Liver (tissue), 9 donors: ENCODE measurements around the gene LRRFIP1. TPM values are rescaled to one million over a fixed set of nuclear protein-coding genes. Genes with fewer than 3 reads are reported as not detected.

Experiments used
- DNase-seq: peaks from one replicate; pipeline ENCODE4 v3.0.0-alpha.2; 2017; ENCODE audit warnings: low spot score
- H3K27ac ChIP-seq, 2 donors: one replicate each; pipeline ENCODE4 v1.7.0; 2013; ENCODE audit warnings: inconsistent platforms in 2 of 2, low read length in 2 of 2, control low read depth in 1 of 2, low read depth in 1 of 2, mild to moderate bottlenecking in 1 of 2
- H3K27me3 ChIP-seq, 4 donors: one replicate each; pipeline versions ENCODE4 v1.6.1 to v1.7.0; 2013; ENCODE audit warnings: low read length in 3 of 4, inconsistent platforms in 1 of 4, mild to moderate bottlenecking in 1 of 4, moderate library complexity in 1 of 4; ENCODE audit not compliant: control insufficient read depth in 4 of 4, insufficient read depth in 4 of 4
- H3K36me3 ChIP-seq, 4 donors: one replicate each; pipeline versions ENCODE4 v1.6.1 to v1.7.0; 2013; ENCODE audit warnings: low read length in 3 of 4, mild to moderate bottlenecking in 3 of 4, low read depth in 1 of 4, moderate library complexity in 1 of 4; ENCODE audit not compliant: control insufficient read depth in 4 of 4, insufficient read depth in 3 of 4
- H3K4me1 ChIP-seq, 4 donors: one replicate each; pipeline versions ENCODE4 v1.6.1 to v1.7.0; 2013; ENCODE audit warnings: low read length in 3 of 4, mild to moderate bottlenecking in 3 of 4, moderate library complexity in 1 of 4; ENCODE audit not compliant: control insufficient read depth in 4 of 4, insufficient read depth in 4 of 4
- H3K4me3 ChIP-seq, 3 donors: one replicate each; pipeline versions ENCODE4 v1.6.1 to v1.7.0; 2013; ENCODE audit warnings: low read length in 3 of 3, control low read depth in 1 of 3, low read depth in 1 of 3, mild to moderate bottlenecking in 1 of 3
- H3K9ac ChIP-seq, 2 donors: one replicate each; pipeline ENCODE4 v1.7.0; 2013; ENCODE audit warnings: low read length in 2 of 2, mild to moderate bottlenecking in 2 of 2, moderate library complexity in 2 of 2, control low read depth in 1 of 2, low read depth in 1 of 2
- H3K9me3 ChIP-seq, 4 donors: one replicate each; pipeline versions ENCODE4 v1.6.1 to v1.7.0; 2013; ENCODE audit warnings: low read length in 3 of 4; ENCODE audit not compliant: control insufficient read depth in 4 of 4
- ATF3 ChIP-seq: IDR thresholded peaks from 2 replicates; pipeline ENCODE4 v1.6.1; 2016; ENCODE audit warnings: antibody characterized with exemption
- CTCF ChIP-seq: fragments of 150-350 bp; IDR thresholded peaks from 2 replicates; pipeline ENCODE4 v1.5.1; 2017; ENCODE audit warnings: improper control_type of control experiment, low read depth, low read length; ENCODE audit not compliant: missing input control
- EGR1 ChIP-seq, 2 donors: IDR thresholded peaks; 2 replicates each; pipeline ENCODE4 v1.6.1; 2016 to 2018; ENCODE audit warnings: antibody characterized with exemption in 2 of 2, low read depth in 2 of 2
- FOXA1 ChIP-seq: IDR thresholded peaks from 2 replicates; pipeline ENCODE4 v1.6.1; 2016; ENCODE audit warnings: antibody characterized with exemption
- GABPA ChIP-seq, 2 donors: IDR thresholded peaks in 1 of 2; conservative IDR thresholded peaks in 1 of 2; 2 replicates each; pipeline ENCODE4 v1.6.1; 2016; ENCODE audit warnings: antibody characterized with exemption in 2 of 2, mild to moderate bottlenecking in 1 of 2, moderate library complexity in 1 of 2
- JUND ChIP-seq, 2 donors: IDR thresholded peaks; 2 replicates each; pipeline ENCODE4 v1.6.1; 2016; ENCODE audit warnings: antibody characterized with exemption in 2 of 2
- NR2F2 ChIP-seq: IDR thresholded peaks from 2 replicates; pipeline ENCODE4 v1.6.1; 2016; ENCODE audit warnings: antibody characterized with exemption
- RAD21 ChIP-seq, 2 donors: IDR thresholded peaks; 2 replicates each; pipeline ENCODE4 v1.6.1; 2016; ENCODE audit warnings: antibody characterized with exemption in 2 of 2, mild to moderate bottlenecking in 2 of 2
- REST ChIP-seq: IDR thresholded peaks from 2 replicates; pipeline ENCODE4 v1.6.1; 2016; ENCODE audit warnings: antibody characterized with exemption, mild to moderate bottlenecking
- RXRA ChIP-seq, 2 donors: IDR thresholded peaks; 2 replicates each; pipeline ENCODE4 v1.6.1; 2017 to 2018; ENCODE audit warnings: antibody characterized with exemption in 2 of 2, mild to moderate bottlenecking in 1 of 2
- SP1 ChIP-seq: IDR thresholded peaks from 2 replicates; pipeline ENCODE4 v1.6.1; 2018; ENCODE audit warnings: antibody characterized with exemption, mild to moderate bottlenecking
- TAF1 ChIP-seq: conservative IDR thresholded peaks from 2 replicates; pipeline ENCODE4 v1.6.1; 2016; ENCODE audit warnings: antibody characterized with exemption, mild to moderate bottlenecking
- YY1 ChIP-seq: IDR thresholded peaks from 2 replicates; pipeline ENCODE4 v1.6.1; 2016; ENCODE audit warnings: antibody characterized with exemption, mild to moderate bottlenecking
- ZBTB33 ChIP-seq: IDR thresholded peaks from 2 replicates; pipeline ENCODE4 v1.6.1; 2016; ENCODE audit warnings: antibody characterized with exemption
- WGBS: extraction: QIAGEN DNeasy Blood & Tissue Kit; methylation state at CpG from one replicate; pipeline ENCODE4 v1.1.7; 2013; 5-methylcytosine and 5-hydroxymethylcytosine counted together
- polyA plus RNA-seq, 2 donors: library from polyadenylated mRNA; stranded (reverse) in 1 of 2; unstranded in 1 of 2; fragments of 200-250 nt in 1 of 2; fragments of >200 nt in 1 of 2; fragmentation: Nextera tagmentation in 1 of 2; extraction: Ambion mirVana in 1 of 2; gene quantifications; one replicate each; pipeline versions ENCODE4 v1.2.1 to v1.2.3, GENCODE V29; 2013 to 2015
- total RNA-seq, 2 donors: library from RNA; depleted of rRNA; stranded (reverse); fragments of >200 nt; gene quantifications; one replicate each; pipeline ENCODE4 v1.2.3, GENCODE V29; 2014
- donor health status: healthy.
- donor health status: healthy.
- donor health status: healthy.
- donor health status: healthy.
- donor health status: healthy.

LRRFIP1 gene
- total and polyA plus RNA-seq, 4 donors, result 13.3 to 56.1 (median 39.1) TPM

GRCh38 chr2:237758185-237758584, 130.8 kb downstream of the LRRFIP1 start:
- H3K4me1 ChIP-seq, result no peaks in the 10 kb centered on the region
- no peak overlapping the region for H3K4me3 ChIP-seq
- H3K27me3 ChIP-seq, result no peaks in the 10 kb centered on the region
- WGBS, result 96% methylated on average over 10 of the region's 10 CpGs
- H3K36me3 ChIP-seq, result peaks cover 15 to 56% (median 36%) of the 10 kb centered on the region in 4 donors
- no peak for DNase-seq
- H3K9me3 ChIP-seq, result no peaks in the 10 kb centered on the region
- TF ChIP-seq FOXA1 (no peak), YY1 (no peak), ZBTB33 (no peak), ATF3 (no peak), EGR1 (IDR thresholded peaks at IDR 0.05; ENCODE audit: low read depth in 2 of 2) (no peak), TAF1 (no peak), SP1 (no peak), CTCF (no peak), RXRA (IDR thresholded peaks at IDR 0.05) (no peak), JUND (IDR thresholded peaks at IDR 0.05) (no peak), RAD21 (IDR thresholded peaks at IDR 0.05) (no peak), REST (no peak)
- H3K9ac ChIP-seq, result no peak overlapping the region
- no peak overlapping the region for H3K27ac ChIP-seq

- no peak overlapping the region for H3K9ac ChIP-seq
- no peak for DNase-seq
Observed at GRCh38 chr2:237759176-237759575, 131.8 kb downstream of the LRRFIP1 start.

More at GRCh38 chr2:237759176-237759575, 131.8 kb downstream of the LRRFIP1 start:
- Histone ChIP-seq H3K36me3 (peaks cover 15 to 61% (median 33%) of the 10 kb centered on the region in 4 donors), H3K4me3 (no peak overlapping the region), H3K27ac (no peak overlapping the region), H3K4me1 (no peaks in the 10 kb centered on the region), H3K27me3 (no peaks in the 10 kb centered on the region), H3K9me3 (no peaks in the 10 kb centered on the region)
- WGBS, result 94% methylated on average over 10 of the region's 10 CpGs
- TF ChIP-seq YY1, result no peak
- TF ChIP-seq NR2F2, result no peak
- TF ChIP-seq RAD21 (IDR thresholded peaks at IDR 0.05), result no peak
- no peak for TF ChIP-seq GABPA (IDR thresholded peaks at IDR 0.05 in 1 of 2, conservative IDR thresholded peaks at IDR 0.05 in 1 of 2)
- TF ChIP-seq JUND (IDR thresholded peaks at IDR 0.05), result no peak
- TF ChIP-seq REST, result no peak
